ENCODE data around the gene UCHL1.
"Not testable (repeated sequence)": the region's sequence is repeated elsewhere in the genome, so short reads cannot be mapped to it uniquely, and the experiment has no call there.

UCHL1 gene

GRCh38 chr4:41267997-41268396, 11.3 kb downstream of the UCHL1 start:
- Mint-ChIP-seq H3K4me1 (no peaks in the 10 kb centered on the region), H3K27ac (no peak overlapping the region), H3K36me3 (no peaks in the 10 kb centered on the region), H3K4me3 (no peak overlapping the region), H3K27me3 (peaks cover 5% of the 10 kb centered on the region), H3K9me3 (no peaks in the 10 kb centered on the region)

GRCh38 chr4:41268721-41269517, 12.2 kb downstream of the UCHL1 start:
- H3K9me3 Mint-ChIP-seq = no peaks in the 10 kb centered on the region
- no peak overlapping the region for H3K4me3 Mint-ChIP-seq
- no peaks in the 10 kb centered on the region for H3K4me1 Mint-ChIP-seq
- no peaks in the 10 kb centered on the region for H3K36me3 Mint-ChIP-seq
- peaks cover 1% of the 10 kb centered on the region for H3K27me3 Mint-ChIP-seq
- H3K27ac Mint-ChIP-seq = no peak overlapping the region

DNA sequence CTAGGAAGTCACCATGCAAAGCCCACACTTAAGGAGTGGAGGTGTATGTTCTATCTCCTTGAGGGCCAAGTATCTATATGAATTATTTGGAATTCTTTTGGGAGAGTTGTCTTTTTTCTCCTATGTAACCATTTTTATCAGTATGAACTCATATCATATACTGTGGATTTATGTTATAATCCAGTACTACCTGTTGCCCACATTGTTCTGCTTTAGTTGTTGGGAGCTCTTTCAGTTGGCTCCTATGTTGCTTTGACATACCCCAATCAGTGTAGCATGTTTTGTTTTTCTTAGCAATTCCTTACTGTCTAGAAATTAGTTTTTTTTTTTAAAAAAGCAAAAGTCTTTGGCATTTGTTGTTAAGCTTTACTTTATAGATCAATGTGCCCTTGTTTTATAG, 13.0 kb downstream of the UCHL1 start:
- peaks cover 1% of the 10 kb centered on the region for H3K27me3 Mint-ChIP-seq
- no peaks in the 10 kb centered on the region for H3K36me3 Mint-ChIP-seq
- no peak overlapping the region for H3K4me3 Mint-ChIP-seq
- no peak overlapping the region for H3K27ac Mint-ChIP-seq
- no peaks in the 10 kb centered on the region for H3K9me3 Mint-ChIP-seq
- no peaks in the 10 kb centered on the region for H3K4me1 Mint-ChIP-seq

- H3K4me3 Mint-ChIP-seq, H3K9me3 Mint-ChIP-seq, H3K36me3 Mint-ChIP-seq, H3K27ac Mint-ChIP-seq, H3K4me1 Mint-ChIP-seq: not testable (repeated sequence)
- H3K27me3 Mint-ChIP-seq = peaks cover 14% of the 10 kb centered on the region
These were observed 19.2 kb downstream of the UCHL1 start for GRCh38 chr4:41275931-41276330.

- no peaks in the 10 kb centered on the region for H3K4me1 Mint-ChIP-seq
- no peaks in the 10 kb centered on the region for H3K9me3 Mint-ChIP-seq
- no peak overlapping the region for H3K4me3 Mint-ChIP-seq
- no peaks in the 10 kb centered on the region for H3K36me3 Mint-ChIP-seq
- no peak overlapping the region for H3K27ac Mint-ChIP-seq
- peaks cover 14% of the 10 kb centered on the region for H3K27me3 Mint-ChIP-seq
These were observed 23.3 kb downstream of the UCHL1 start for GRCh38 chr4:41280010-41280409.

DNA sequence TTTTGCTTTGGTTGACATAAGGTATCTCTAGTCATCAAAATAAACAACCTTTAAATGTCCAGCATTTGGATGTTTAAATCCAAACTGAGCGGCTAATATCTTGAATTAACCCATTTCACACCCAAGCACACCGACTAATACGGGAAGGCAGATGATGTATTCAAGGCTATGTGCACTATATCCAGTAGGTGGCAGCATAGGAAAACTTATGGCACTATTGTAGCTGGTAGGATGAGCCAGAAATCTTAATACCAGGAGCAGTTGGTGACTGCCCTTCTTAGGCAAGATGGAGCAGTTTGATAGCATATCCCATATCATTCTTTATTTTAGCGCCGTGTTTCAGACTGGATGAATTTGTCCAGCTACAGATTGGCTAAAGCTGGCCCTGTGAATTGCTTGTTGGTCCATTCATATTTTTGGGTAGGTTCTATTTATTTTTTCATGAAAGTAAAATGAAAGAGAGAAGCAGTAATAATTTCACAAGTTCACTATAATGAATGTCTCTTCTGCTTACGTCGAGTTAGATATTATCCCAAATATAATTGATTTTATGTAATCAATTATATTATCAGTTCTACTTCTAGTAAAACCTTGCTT, 24.4 kb downstream of the UCHL1 start:
- H3K27ac Mint-ChIP-seq = no peak overlapping the region
- H3K4me3 Mint-ChIP-seq = no peak overlapping the region
- H3K4me1 Mint-ChIP-seq = no peaks in the 10 kb centered on the region
- H3K27me3 Mint-ChIP-seq = peaks cover 14% of the 10 kb centered on the region
- no peaks in the 10 kb centered on the region for H3K9me3 Mint-ChIP-seq
- H3K36me3 Mint-ChIP-seq = no peaks in the 10 kb centered on the region

DNA sequence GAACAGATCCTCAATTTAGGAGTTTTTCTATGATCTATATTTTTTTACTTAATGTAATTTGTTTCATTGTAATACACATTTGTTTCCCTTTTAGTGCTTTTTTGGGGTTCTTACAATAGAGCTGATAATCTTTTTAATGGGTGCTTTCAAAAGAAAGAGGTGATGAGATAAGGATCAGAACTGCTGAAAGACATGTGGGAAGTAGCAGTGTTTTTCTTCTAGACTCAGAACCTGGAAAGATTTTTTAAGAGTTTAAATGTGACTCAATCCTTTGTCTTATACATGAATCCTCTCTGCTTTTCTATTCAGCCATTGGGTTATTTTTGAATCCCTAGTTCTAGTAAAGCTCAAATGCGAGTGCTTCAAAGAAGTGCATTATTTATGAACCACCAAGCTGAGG, 25.6 kb downstream of the UCHL1 start:
- Mint-ChIP-seq H3K27ac (no peak overlapping the region), H3K27me3 (peaks cover 12% of the 10 kb centered on the region), H3K4me1 (no peaks in the 10 kb centered on the region), H3K9me3 (no peaks in the 10 kb centered on the region), H3K36me3 (no peaks in the 10 kb centered on the region), H3K4me3 (no peak overlapping the region)

GRCh38 chr4:41285202-41285863, 28.6 kb downstream of the UCHL1 start:
- no peaks in the 10 kb centered on the region for H3K4me1 Mint-ChIP-seq
- no peaks in the 10 kb centered on the region for H3K9me3 Mint-ChIP-seq
- no peaks in the 10 kb centered on the region for H3K36me3 Mint-ChIP-seq
- peaks cover 2% of the 10 kb centered on the region for H3K27me3 Mint-ChIP-seq
- no peak overlapping the region for H3K4me3 Mint-ChIP-seq
- H3K27ac Mint-ChIP-seq = no peak overlapping the region

DNA sequence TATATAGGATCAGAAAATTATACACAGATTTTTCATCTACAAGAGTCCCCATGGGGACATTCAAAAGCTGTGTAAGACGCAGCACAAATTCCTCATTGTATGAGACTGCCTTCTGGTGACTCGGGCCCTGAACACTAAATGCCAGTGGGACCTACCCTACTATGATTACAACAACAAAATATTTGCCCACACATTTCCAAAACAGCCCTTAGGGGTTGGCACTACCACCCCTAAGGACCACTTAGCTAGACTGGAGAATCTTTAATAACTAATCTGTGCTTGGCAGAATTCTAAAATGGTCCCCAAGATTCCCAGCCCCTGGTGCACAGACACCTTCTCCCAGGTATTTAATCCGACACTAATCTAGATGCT, 29.1 kb downstream of the UCHL1 start:
- Mint-ChIP-seq H3K4me3 (no peak overlapping the region), H3K27me3 (no peaks in the 10 kb centered on the region), H3K4me1 (no peaks in the 10 kb centered on the region), H3K9me3 (no peaks in the 10 kb centered on the region), H3K36me3 (no peaks in the 10 kb centered on the region), H3K27ac (no peak overlapping the region)

- Mint-ChIP-seq H3K27ac (no peak overlapping the region), H3K36me3 (no peaks in the 10 kb centered on the region)
These were observed 30.3 kb downstream of the UCHL1 start for GRCh38 chr4:41287005-41287404.

DNA sequence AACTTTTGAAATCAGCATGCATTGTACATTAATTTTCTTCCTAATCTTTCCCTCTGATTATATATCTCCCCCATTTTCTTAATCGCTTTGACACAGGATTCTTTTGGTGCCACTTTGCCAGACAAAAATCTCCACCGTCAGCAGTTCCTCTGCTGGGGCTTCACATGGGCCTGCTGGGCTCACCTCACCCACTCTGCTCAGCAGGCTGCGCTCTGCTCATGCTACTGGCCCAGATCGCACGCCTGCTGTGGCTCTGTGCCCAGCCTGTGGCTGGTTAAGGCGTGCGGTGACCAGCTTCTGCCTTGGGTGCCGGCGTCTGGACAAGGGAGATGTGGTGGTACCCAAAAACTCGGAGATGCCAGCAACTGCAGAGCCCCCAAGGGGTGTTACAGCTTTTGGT, 31.1 kb downstream of the UCHL1 start:
- H3K4me3 Mint-ChIP-seq = no peak overlapping the region
- H3K27ac Mint-ChIP-seq = no peak overlapping the region
- H3K4me1 Mint-ChIP-seq = no peaks in the 10 kb centered on the region
- no peaks in the 10 kb centered on the region for H3K36me3 Mint-ChIP-seq
- peaks cover 1% of the 10 kb centered on the region for H3K27me3 Mint-ChIP-seq
- no peaks in the 10 kb centered on the region for H3K9me3 Mint-ChIP-seq

More at GRCh38 chr4:41287005-41287404, 30.3 kb downstream of the UCHL1 start:
- Mint-ChIP-seq H3K4me1 (no peaks in the 10 kb centered on the region), H3K9me3 (no peaks in the 10 kb centered on the region), H3K4me3 (no peak overlapping the region), H3K27me3 (no peaks in the 10 kb centered on the region)

GRCh38 chr4:41288254-41288653, 31.5 kb downstream of the UCHL1 start:
- Mint-ChIP-seq H3K27me3 (peaks cover 1% of the 10 kb centered on the region), H3K36me3 (no peaks in the 10 kb centered on the region), H3K27ac (no peak overlapping the region), H3K4me1 (no peaks in the 10 kb centered on the region), H3K9me3 (no peaks in the 10 kb centered on the region), H3K4me3 (no peak overlapping the region)

- Mint-ChIP-seq H3K36me3 (no peaks in the 10 kb centered on the region), H3K4me1 (no peaks in the 10 kb centered on the region), H3K4me3 (no peak overlapping the region), H3K9me3 (no peaks in the 10 kb centered on the region), H3K27me3 (peaks cover 1% of the 10 kb centered on the region), H3K27ac (no peak overlapping the region)
These were observed 33.8 kb downstream of the UCHL1 start for GRCh38 chr4:41290479-41290878.

- no peak overlapping the region for H3K4me3 Mint-ChIP-seq
- H3K36me3 Mint-ChIP-seq = no peaks in the 10 kb centered on the region
- H3K27me3 Mint-ChIP-seq = peaks cover 1% of the 10 kb centered on the region
- no peaks in the 10 kb centered on the region for H3K4me1 Mint-ChIP-seq
- H3K9me3 Mint-ChIP-seq = no peaks in the 10 kb centered on the region
- no peak overlapping the region for H3K27ac Mint-ChIP-seq
These were observed 37.8 kb downstream of the UCHL1 start for GRCh38 chr4:41294445-41295062.

- H3K4me1 Mint-ChIP-seq = no peaks in the 10 kb centered on the region
- H3K36me3 Mint-ChIP-seq = no peaks in the 10 kb centered on the region
- no peak overlapping the region for H3K27ac Mint-ChIP-seq
- H3K27me3 Mint-ChIP-seq = peaks cover 3% of the 10 kb centered on the region
- H3K4me3 Mint-ChIP-seq = no peak overlapping the region
- H3K9me3 Mint-ChIP-seq = no peaks in the 10 kb centered on the region
These were observed 40.3 kb downstream of the UCHL1 start for GRCh38 chr4:41296995-41297394.

- Mint-ChIP-seq H3K9me3 (no peaks in the 10 kb centered on the region), H3K27ac (no peak overlapping the region), H3K27me3 (peaks cover 1% of the 10 kb centered on the region), H3K4me3 (no peak overlapping the region), H3K36me3 (no peaks in the 10 kb centered on the region), H3K4me1 (no peaks in the 10 kb centered on the region)
These were observed 41.1 kb downstream of the UCHL1 start for GRCh38 chr4:41297832-41298231.
